IMR-90 (cell line): ENCODE measurements around the gene KRTDAP. TPM values are rescaled to one million over a fixed set of nuclear protein-coding genes. Genes with fewer than 3 reads are reported as not detected.
"Not testable (repeated sequence)": the region's sequence is repeated elsewhere in the genome, so short reads cannot be mapped to it uniquely, and the experiment has no call there.

Source experiments
- ATAC-seq: fragments of 200-7000 bp; cut with Tn5 transposase; 2 replicates; pipeline ENCODE4 v1.9.1; 2020; ENCODE audit warnings: low read depth, mild to moderate bottlenecking, moderate library complexity
- BruUV-seq: library from RNA; stranded (reverse); fragments of 400-500 nt; replicated peaks from 2 replicates; lab custom pipeline; 2021; lab: Mats Ljungman, UMichigan
- CTCF ChIA-PET: fragments of 300-600 bp; formaldehyde crosslinking; extraction: SDS; loops from one replicate; lab custom pipeline; 2021; ENCODE audit warnings: antibody characterized with exemption; lab: Yijun Ruan, JAX
- POLR2A ChIA-PET: fragments of 300-600 bp; sonication (Branson Sonifier 250); formaldehyde crosslinking; loops from one replicate; lab custom pipeline; 2022; ENCODE audit warnings: antibody characterized with exemption; ENCODE audit not compliant: unreplicated experiment; lab: Charles Lee
- DNase-seq: peaks from one replicate; pipeline ENCODE4 v3.0.0; 2013
- H2AFZ ChIP-seq: replicated peaks from 2 replicates; pipeline ENCODE3; 2013; ENCODE audit warnings: low read length, mild to moderate bottlenecking; ENCODE audit not compliant: poor library complexity
- H2AK5ac ChIP-seq: 2 replicates; pipeline ENCODE4 v1.6.1; 2013; ENCODE audit warnings: low read depth, low read length, inconsistent platforms
- H2AK9ac ChIP-seq: replicated peaks from 2 replicates; pipeline ENCODE3; 2013; ENCODE audit warnings: mild to moderate bottlenecking, low read depth, low read length, moderate library complexity; ENCODE audit not compliant: poor library complexity
- H2BK120ac ChIP-seq: 2 replicates; pipeline ENCODE4 v1.6.1; 2013; ENCODE audit warnings: low read depth, low read length, inconsistent platforms
- H2BK15ac ChIP-seq: 3 replicates; pipeline ENCODE4 v1.6.1; 2013; ENCODE audit warnings: low read depth, low read length, inconsistent platforms
- H2BK20ac ChIP-seq: 2 replicates; pipeline ENCODE4 v1.6.1; 2013; ENCODE audit warnings: low read depth, mild to moderate bottlenecking, inconsistent platforms, low read length, moderate library complexity
- H2BK5ac ChIP-seq: 2 replicates; pipeline ENCODE4 v1.6.1; 2013; ENCODE audit warnings: mild to moderate bottlenecking, low read depth, low read length, inconsistent platforms; ENCODE audit not compliant: poor library complexity, severe bottlenecking
- H3K14ac ChIP-seq: replicated peaks from 2 replicates; pipeline ENCODE4 v1.6.1; 2013; ENCODE audit warnings: low read depth, low read length, inconsistent platforms
- H3K18ac ChIP-seq: 2 replicates; pipeline ENCODE4 v1.6.1; 2013; ENCODE audit warnings: low read depth, low read length, control low read depth
- H3K23ac ChIP-seq: 2 replicates; pipeline ENCODE4 v1.6.1; 2013; ENCODE audit warnings: low read depth, low read length, inconsistent platforms
- H3K27ac ChIP-seq: 2 replicates; pipeline ENCODE4 v1.5.1; 2013; ENCODE audit warnings: mild to moderate bottlenecking, control low read depth, low read length; ENCODE audit not compliant: insufficient read depth
- H3K27me3 ChIP-seq: 2 replicates; pipeline ENCODE4 v1.6.1; 2013; ENCODE audit warnings: low read length; ENCODE audit not compliant: control insufficient read depth, insufficient read depth
- H3K36me3 ChIP-seq: 2 replicates; pipeline ENCODE4 v1.6.1; 2013; ENCODE audit warnings: low read length, mixed read lengths; ENCODE audit not compliant: control insufficient read depth, insufficient read depth
- H3K4ac ChIP-seq: 2 replicates; pipeline ENCODE4 v1.6.1; 2013; ENCODE audit warnings: low read depth, low read length, inconsistent platforms
- H3K4me1 ChIP-seq: 2 replicates; pipeline ENCODE4 v1.6.1; 2013; ENCODE audit warnings: low read length, mixed read lengths; ENCODE audit not compliant: control insufficient read depth, insufficient read depth
- H3K4me2 ChIP-seq: 2 replicates; pipeline ENCODE4 v1.6.1; 2013; ENCODE audit warnings: low read depth, mild to moderate bottlenecking, control low read depth, low read length, moderate library complexity
- H3K4me3 ChIP-seq: 2 replicates; pipeline ENCODE4 v1.5.1; 2013; ENCODE audit warnings: low read depth, mild to moderate bottlenecking, control low read depth, low read length, moderate library complexity; ENCODE audit not compliant: insufficient read depth
- H3K56ac ChIP-seq: 2 replicates; pipeline ENCODE4 v1.6.1; 2013; ENCODE audit warnings: low read length, inconsistent platforms; ENCODE audit not compliant: insufficient read depth; ENCODE audit errors: extremely low read depth
- H3K79me1 ChIP-seq, 2 experiments: 2 replicates each; pipeline ENCODE4 v1.6.1; 2013; ENCODE audit warnings: low read length in 2 of 2, inconsistent platforms in 1 of 2, low read depth in 1 of 2
- H3K9ac ChIP-seq: 2 replicates; pipeline ENCODE4 v1.6.1; 2013; ENCODE audit warnings: low read depth, low read length, control low read depth
- H3K9me1 ChIP-seq: 2 replicates; pipeline ENCODE4 v1.6.1; 2013; ENCODE audit warnings: low read length, inconsistent platforms; ENCODE audit not compliant: insufficient read depth
- H3K9me3 ChIP-seq: 2 replicates; pipeline ENCODE4 v1.6.1; 2013; ENCODE audit warnings: low read length; ENCODE audit not compliant: control insufficient read depth, insufficient read depth
- H4K20me1 ChIP-seq: 2 replicates; pipeline ENCODE4 v1.6.1; 2013; ENCODE audit warnings: low read length, inconsistent platforms; ENCODE audit not compliant: insufficient read depth
- H4K5ac ChIP-seq: 2 replicates; pipeline ENCODE4 v1.6.1; 2013; ENCODE audit warnings: mild to moderate bottlenecking, low read depth, low read length, control low read depth
- H4K8ac ChIP-seq, 2 experiments: 2 replicates each; pipeline ENCODE4 v1.6.1; 2013; ENCODE audit warnings: low read depth in 2 of 2, low read length in 2 of 2, control low read depth in 1 of 2, inconsistent platforms in 1 of 2
- H4K91ac ChIP-seq: 2 replicates; pipeline ENCODE4 v1.6.1; 2013; ENCODE audit warnings: low read depth, low read length, inconsistent platforms; ENCODE audit not compliant: insufficient read depth
- CEBPB ChIP-seq: IDR thresholded peaks from 2 replicates; pipeline ENCODE4 v1.6.1; 2012; ENCODE audit warnings: low read depth, low read length, improper control_type of control experiment
- CHD1 ChIP-seq: IDR thresholded peaks from 2 replicates; pipeline ENCODE4 v1.6.1; 2012; ENCODE audit warnings: low read depth, low read length, improper control_type of control experiment
- MAZ ChIP-seq: IDR thresholded peaks from 2 replicates; pipeline ENCODE4 v1.6.1; 2012; ENCODE audit warnings: low read depth, mild to moderate bottlenecking, low read length, improper control_type of control experiment, moderate library complexity, borderline replicate concordance
- MXI1 ChIP-seq: IDR thresholded peaks from 2 replicates; pipeline ENCODE4 v1.6.1; 2012; ENCODE audit warnings: low read depth, mild to moderate bottlenecking, low read length, moderate library complexity, borderline replicate concordance
- RCOR1 ChIP-seq: IDR thresholded peaks from 2 replicates; pipeline ENCODE4 v1.6.1; 2012; ENCODE audit warnings: mild to moderate bottlenecking, low read length, improper control_type of control experiment; ENCODE audit not compliant: insufficient replicate concordance
- RFX5 ChIP-seq: IDR thresholded peaks from 2 replicates; pipeline ENCODE4 v1.8.0; 2012; ENCODE audit warnings: low read depth, mild to moderate bottlenecking, low read length, moderate library complexity
- SMC3 ChIP-seq: fragments of 150-350 bp; IDR thresholded peaks from 2 replicates; pipeline ENCODE4 v1.6.1; 2016; ENCODE audit warnings: low read depth, mild to moderate bottlenecking, antibody characterized with exemption, low read length, moderate library complexity
- WGBS, 2 experiments: methylation state at CpG; one replicate each; pipeline versions ENCODE4 v1.1.5 to v1.1.7; 2013; ENCODE audit warnings: missing lambda C conversion rate in 2 of 2; ENCODE audit not compliant: insufficient read length in 1 of 2; ENCODE audit errors: extremely low coverage in 2 of 2; 5-methylcytosine and 5-hydroxymethylcytosine counted together
- dilution Hi-C: fragments of 300-500 bp; cut with HindIII; formaldehyde crosslinking; loops from one replicate; pipeline ENCODE4 v1.14.3; 2018; ENCODE audit warnings: low sequenced_read_pairs; ENCODE audit not compliant: unreplicated experiment
- in situ Hi-C: fragments of 300-500 bp; cut with MboI; formaldehyde crosslinking; loops from 3 replicates; pipeline ENCODE4 v1.14.3; 2019; ENCODE audit warnings: low sequenced_read_pairs, inconsistent platforms, mixed read lengths
- intact Hi-C: fragments of 100-400 bp; cut with micrococcal nuclease; formaldehyde crosslinking; loops from 2 replicates; pipeline ENCODE4 v1.10.0; 2022
- polyA plus RNA-seq, 3 experiments: library from polyadenylated mRNA; depleted of rRNA; stranded (reverse); fragments of >200 nt; gene quantifications; 2 replicates each; pipeline ENCODE4 v1.2.3, GENCODE V29; 2012; ENCODE audit warnings: low replicate concordance in 1 of 3
- total RNA-seq: library from RNA; depleted of rRNA; stranded (reverse); fragments of >200 nt; gene quantifications from 2 replicates; pipeline ENCODE4 v1.2.3, GENCODE V29; 2012

Gene KRTDAP
- total and polyA plus RNA-seq, 2 of the 4 experiments (the other 2 are of a cell fraction), result not detected

- DNase-seq (no peak), ATAC-seq (no peak)
- in situ Hi-C loops (no loop called here), intact Hi-C loops (no loop called here), dilution Hi-C loops (no loop called here)
- Histone ChIP-seq H2BK15ac (no peak overlapping the region), H3K23ac (no peak overlapping the region), H3K56ac (no peak overlapping the region), H2BK20ac (no peak overlapping the region), H2BK5ac (no peak overlapping the region), H3K27me3 (peaks cover 3% of the 10 kb centered on the region), H3K79me1 (no peaks in the 10 kb centered on the region), H3K4me1 (no peaks in the 10 kb centered on the region), H3K27ac (no peak overlapping the region), H3K4me3 (no peak overlapping the region), H3K4ac (no peak overlapping the region), H4K20me1 (no peaks in the 10 kb centered on the region), H3K9me1 (no peaks in the 10 kb centered on the region), H3K9ac (no peak overlapping the region), H3K9me3 (no peaks in the 10 kb centered on the region), H4K8ac (no peak overlapping the region), H3K14ac (no peak overlapping the region), H4K91ac (no peak overlapping the region), H3K36me3 (no peaks in the 10 kb centered on the region), H3K4me2 (no peak overlapping the region), H2AK9ac (no peak overlapping the region), H4K5ac (no peak overlapping the region), H2AK5ac (no peak overlapping the region), H3K18ac (no peak overlapping the region), H2AFZ (no peak overlapping the region), H2BK120ac (no peak overlapping the region)
- CTCF ChIA-PET, result no interaction called here
- POLR2A ChIA-PET, result no interaction called here
- no TSS peak for BruUV-seq
- no peak for TF ChIP-seq MXI1
- TF ChIP-seq CHD1, result no peak
- no peak for TF ChIP-seq MAZ
- no peak for TF ChIP-seq SMC3
- TF ChIP-seq RCOR1, result no peak
- TF ChIP-seq RFX5, result no peak
- TF ChIP-seq CEBPB, result no peak
- WGBS, 2 experiments, result 92% methylated on average over 4 of the region's 8 CpGs; no CpG with 5 or more reads in 1 of the 2 experiments
Measured at GRCh38 chr19:35471946-35472345, 18.3 kb downstream of the KRTDAP start.

- H3K9me3 ChIP-seq, in situ Hi-C loops, H3K4me2 ChIP-seq, H3K79me1 ChIP-seq, H3K36me3 ChIP-seq, ATAC-seq, H4K5ac ChIP-seq, H3K9ac ChIP-seq, dilution Hi-C loops, POLR2A ChIA-PET, H4K20me1 ChIP-seq, BruUV-seq, H3K23ac ChIP-seq, H2BK120ac ChIP-seq, H3K27ac ChIP-seq, H2AK5ac ChIP-seq, H2BK15ac ChIP-seq, H3K56ac ChIP-seq, H2AFZ ChIP-seq, H3K14ac ChIP-seq, H2BK20ac ChIP-seq, H3K18ac ChIP-seq, DNase-seq, H4K91ac ChIP-seq, H4K8ac ChIP-seq, H3K4me3 ChIP-seq, H2AK9ac ChIP-seq, H3K9me1 ChIP-seq, H3K4me1 ChIP-seq, intact Hi-C loops, H2BK5ac ChIP-seq, H3K4ac ChIP-seq, H3K27me3 ChIP-seq: not testable (repeated sequence)
- WGBS, 2 experiments, result no CpG with 5 or more reads among the region's 4 CpGs
- CTCF ChIA-PET, result interaction anchor here (0.6 kb wide), 1 partner anchor 118 kb away, joined by 3 read pairs; no protein-coding TSS in a partner anchor
Measured at GRCh38 chr19:35471075-35471474, 19.2 kb downstream of the KRTDAP start.
